ENCODE data around the gene INSC.
A peak's percentile ranks its signal among the peaks of the same experiment; 100 is the strongest.

INSC gene

GRCh38 chr11:15075162-15075526 is 39.6 kb upstream of the INSC start:
- no peak for TF ChIP-seq CTCF (conservative IDR thresholded peaks at IDR 0.05; ENCODE audit: control insufficient read depth, insufficient read depth, low read depth, low read length)
- H3K4me3 ChIP-seq (ENCODE audit: control insufficient read depth, low read depth, low read length): no peak overlapping the region
- no peak for DNase-seq (ENCODE audit: low read depth)

- no peak for DNase-seq (ENCODE audit: low read depth)
- TF ChIP-seq CTCF (conservative IDR thresholded peaks at IDR 0.05; ENCODE audit: control insufficient read depth, insufficient read depth, low read depth, low read length): no peak
- no peak overlapping the region for H3K4me3 ChIP-seq (ENCODE audit: control insufficient read depth, low read depth, low read length)
These were observed 23.5 kb upstream of the INSC start for GRCh38 chr11:15091175-15091574.

GRCh38 chr11:15091625-15092024 is 23.1 kb upstream of the INSC start:
- DNase-seq (ENCODE audit: low read depth): no peak
- no peak for TF ChIP-seq CTCF (conservative IDR thresholded peaks at IDR 0.05; ENCODE audit: control insufficient read depth, insufficient read depth, low read depth, low read length)

GRCh38 chr11:15093432-15093831 is 21.3 kb upstream of the INSC start:
- no peak for TF ChIP-seq CTCF (conservative IDR thresholded peaks at IDR 0.05; ENCODE audit: control insufficient read depth, insufficient read depth, low read depth, low read length)
- no peak for DNase-seq (ENCODE audit: low read depth)
- no peak overlapping the region for H3K4me3 ChIP-seq (ENCODE audit: control insufficient read depth, low read depth, low read length)

More at GRCh38 chr11:15091625-15092024, 23.1 kb upstream of the INSC start:
- H3K4me3 ChIP-seq (ENCODE audit: control insufficient read depth, low read depth, low read length): no peak overlapping the region

GRCh38 chr11:15095736-15096228 is 18.9 kb upstream of the INSC start:
- no peak overlapping the region for H3K4me3 ChIP-seq (ENCODE audit: control insufficient read depth, low read depth, low read length)
- no peak for TF ChIP-seq CTCF (conservative IDR thresholded peaks at IDR 0.05; ENCODE audit: control insufficient read depth, insufficient read depth, low read depth, low read length)
- peak; percentile 64 for DNase-seq (ENCODE audit: low read depth)

- H3K4me3 ChIP-seq (ENCODE audit: control insufficient read depth, low read depth, low read length): no peak overlapping the region
- no peak for TF ChIP-seq CTCF (conservative IDR thresholded peaks at IDR 0.05; ENCODE audit: control insufficient read depth, insufficient read depth, low read depth, low read length)
- peak; percentile 59 for DNase-seq (ENCODE audit: low read depth)
These were observed 17.3 kb upstream of the INSC start for GRCh38 chr11:15097411-15097810.

- no peak overlapping the region for H3K4me3 ChIP-seq (ENCODE audit: control insufficient read depth, low read depth, low read length)
- peak; percentile 40 for DNase-seq (ENCODE audit: low read depth)
- TF ChIP-seq CTCF (conservative IDR thresholded peaks at IDR 0.05; ENCODE audit: control insufficient read depth, insufficient read depth, low read depth, low read length): no peak
These were observed 15.5 kb upstream of the INSC start for GRCh38 chr11:15099267-15099666.

All from fibroblast of mammary gland (primary cell).